HepG2 (cell line): ENCODE results near the gene RAD17. TPM values are rescaled to one million over a fixed set of nuclear protein-coding genes. Genes with fewer than 3 reads are reported as not detected.

Source experiments
- AKNA ChIP-seq: sonication (generic); formaldehyde crosslinking; IDR thresholded peaks from 2 replicates; pipeline ENCODE4 v1.4.0; 2020; ENCODE audit warnings: missing genetic modification reagents, borderline replicate concordance
- ARID4A ChIP-seq: sonication (generic); formaldehyde crosslinking; IDR thresholded peaks from 2 replicates; pipeline ENCODE4 v1.5.0; 2020; ENCODE audit warnings: mild to moderate bottlenecking, missing genetic modification reagents, borderline replicate concordance
- HNRNPLL ChIP-seq: fragments of 200-400 bp; formaldehyde crosslinking; IDR thresholded peaks from 2 replicates; pipeline ENCODE4 v1.6.1; 2017; ENCODE audit warnings: mild to moderate bottlenecking, low read depth, low read length; ENCODE audit not compliant: poor library complexity, severe bottlenecking
- MNT ChIP-seq: fragments of 450-650 bp; IDR thresholded peaks from 2 replicates; pipeline ENCODE4 v1.6.1; 2016
- NFAT5 ChIP-seq: sonication (generic); formaldehyde crosslinking; IDR thresholded peaks from 2 replicates; pipeline ENCODE4 v1.4.0; 2020; ENCODE audit warnings: missing genetic modification reagents
- SKI ChIP-seq: fragments of 450-650 bp; IDR thresholded peaks from one replicate; pipeline ENCODE4 v1.6.1; 2018; ENCODE audit warnings: mild to moderate bottlenecking; ENCODE audit not compliant: partially characterized antibody
- STAG1 ChIP-seq: sonication (generic); formaldehyde crosslinking; IDR thresholded peaks from 2 replicates; pipeline ENCODE4 v1.4.0; 2020; ENCODE audit warnings: missing genetic modification reagents
- ZNF17 ChIP-seq: sonication (generic); formaldehyde crosslinking; IDR thresholded peaks from 2 replicates; pipeline ENCODE4 v1.5.0; 2020; ENCODE audit warnings: mild to moderate bottlenecking, missing genetic modification reagents
- ZNF530 ChIP-seq: sonication (generic); formaldehyde crosslinking; IDR thresholded peaks from 2 replicates; pipeline ENCODE4 v1.5.0; 2020; ENCODE audit warnings: low read depth, mild to moderate bottlenecking, missing genetic modification reagents
- ZSCAN22 ChIP-seq: sonication (generic); formaldehyde crosslinking; IDR thresholded peaks from 2 replicates; pipeline ENCODE4 v1.4.0; 2020; ENCODE audit warnings: mild to moderate bottlenecking, missing genetic modification reagents
- polyA plus RNA-seq, 8 experiments: library from polyadenylated mRNA; depleted of rRNA in 3 of 8; stranded (reverse) in 7 of 8; unstranded in 1 of 8; fragments of >200 nt; fragmentation: Illumina TruSeq in 4 of 8; extraction: Trizol in 4 of 8; gene quantifications; 2 replicates each; pipeline versions ENCODE4 v1.2.1 to v1.2.3, GENCODE V29; 2011 to 2016; ENCODE audit warnings: low read depth in 4 of 8, missing spikeins in 1 of 8, mixed read lengths in 1 of 8; ENCODE audit not compliant: insufficient read depth in 1 of 8
- total RNA-seq, 5 experiments: library from RNA; depleted of rRNA; stranded (reverse); fragments of >200 nt; fragmentation: Illumina TruSeq; extraction: Trizol; gene quantifications; 2 replicates each; pipeline ENCODE4 v1.2.3, GENCODE V29; 2016; ENCODE audit warnings: low read depth in 1 of 5
- TF ChIP-seq, protein P1 (sequence below): sonication (generic); formaldehyde crosslinking; IDR thresholded peaks from 2 replicates; pipeline ENCODE4 v1.5.0; 2020; ENCODE audit warnings: missing genetic modification reagents, mild to moderate bottlenecking, borderline replicate concordance

RAD17 gene
- total and polyA plus RNA-seq, 2 of the 13 experiments (the other 11 are each of a cell fraction or from before 2014, with no cell fraction given): 24.0 to 25.9 TPM

DNA sequence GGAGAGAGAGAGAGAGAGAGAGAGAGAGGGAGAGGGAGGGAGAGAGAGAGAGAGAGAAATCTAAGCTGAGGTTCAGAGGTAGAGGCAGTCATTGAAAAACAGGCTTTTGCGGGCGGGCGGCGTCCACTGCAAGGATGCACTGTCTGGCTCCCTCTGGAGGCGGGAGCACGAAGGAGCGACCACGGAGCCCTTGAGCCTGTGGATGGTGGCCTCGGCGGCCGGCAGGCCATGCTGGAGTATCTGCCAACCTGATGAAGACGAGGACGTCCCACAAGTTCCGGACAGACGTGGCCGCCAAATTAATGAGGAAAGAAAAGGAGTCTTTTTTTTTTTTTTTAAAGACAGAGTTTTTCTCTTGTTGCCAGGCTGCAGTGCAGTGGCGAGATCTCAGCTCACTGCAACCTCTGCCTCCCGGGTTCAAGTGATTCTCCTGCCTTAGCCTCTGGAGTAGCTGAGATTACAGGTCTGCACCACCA lies 34.8 kb upstream of the RAD17 start (continued):
- peak; percentile 72; the same call in 1 of the 2 replicates for TF ChIP-seq ARID4A (CRISPR knock-in tag)
- no peak for TF ChIP-seq SKI
- TF ChIP-seq ZNF17: no peak
- TF ChIP-seq HNRNPLL: peak; percentile 37
- no peak for TF ChIP-seq AKNA
- TF ChIP-seq, protein P1, sequence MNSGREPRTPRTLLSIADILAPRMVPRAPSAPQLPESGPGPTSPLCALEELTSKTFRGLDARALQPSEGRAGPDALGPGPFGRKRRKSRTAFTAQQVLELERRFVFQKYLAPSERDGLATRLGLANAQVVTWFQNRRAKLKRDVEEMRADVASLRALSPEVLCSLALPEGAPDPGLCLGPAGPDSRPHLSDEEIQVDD (CRISPR knock-in tag): no peak
- TF ChIP-seq MNT: no peak
- TF ChIP-seq NFAT5 (CRISPR knock-in tag): no peak
- no peak for TF ChIP-seq ZSCAN22 (CRISPR knock-in tag)
- peak; percentile 87 for TF ChIP-seq STAG1
- no peak for TF ChIP-seq ZNF530 (CRISPR knock-in tag)
